H1 (cell line): Measurements from ENCODE around the gene ZFHX2. TPM values are rescaled to one million over a fixed set of nuclear protein-coding genes. Genes with fewer than 3 reads are reported as not detected.

ENCODE experiments used
- CTCF ChIA-PET: fragments of 300-600 bp; sonication (Branson Sonifier 250); formaldehyde crosslinking; loops from one replicate; lab custom pipeline; 2021; ENCODE audit not compliant: partially characterized antibody; lab: Charles Lee
- POLR2A ChIA-PET: fragments of 300-600 bp; sonication (Branson Sonifier 250); formaldehyde crosslinking; loops from one replicate; lab custom pipeline; 2021; ENCODE audit warnings: inconsistent platforms; ENCODE audit not compliant: partially characterized antibody; lab: Charles Lee
- DNase-seq, 2 experiments: peaks; one replicate each; pipeline versions ENCODE4 v3.0.0 to v3.0.0-alpha.2; 2010 to 2022; ENCODE audit warnings: low spot score in 2 of 2, low read depth in 1 of 2, mixed read lengths in 1 of 2
- FAIRE-seq: peaks from 2 replicates; lab custom pipeline; 2011; peaks lifted over from hg19 to GRCh38; lab: Jason Lieb, UNC
- H2AFZ ChIP-seq: 2 replicates; pipeline ENCODE4 v1.8.1; 2012; ENCODE audit warnings: low read length, inconsistent platforms
- H2AK5ac ChIP-seq: 2 replicates; pipeline ENCODE4 v1.6.1; 2013; ENCODE audit warnings: low read depth, low read length
- H2BK120ac ChIP-seq: replicated peaks from 2 replicates; pipeline ENCODE3; 2013; ENCODE audit warnings: low read depth, low read length, inconsistent platforms
- H2BK12ac ChIP-seq: 2 replicates; pipeline ENCODE4 v1.6.1; 2013; ENCODE audit warnings: low read depth, low read length
- H2BK15ac ChIP-seq: 2 replicates; pipeline ENCODE4 v1.6.1; 2013; ENCODE audit warnings: low read length
- H2BK20ac ChIP-seq: 2 replicates; pipeline ENCODE4 v1.6.1; 2013; ENCODE audit warnings: low read length
- H2BK5ac ChIP-seq: 2 replicates; pipeline ENCODE4 v1.6.1; 2013; ENCODE audit warnings: low read depth, low read length
- H3K14ac ChIP-seq: 2 replicates; pipeline ENCODE4 v1.6.1; 2013; ENCODE audit warnings: inconsistent platforms; ENCODE audit not compliant: insufficient read length
- H3K18ac ChIP-seq: 2 replicates; pipeline ENCODE4 v1.6.1; 2013; ENCODE audit warnings: low read length; ENCODE audit errors: extremely low read depth
- H3K23ac ChIP-seq: 2 replicates; pipeline ENCODE4 v1.6.1; 2013; ENCODE audit warnings: inconsistent platforms; ENCODE audit not compliant: insufficient read length
- H3K23me2 ChIP-seq: 2 replicates; pipeline ENCODE4 v1.6.1; 2013; ENCODE audit warnings: low read depth, low read length
- H3K27ac ChIP-seq: 2 replicates; pipeline ENCODE4 v1.6.1; 2011; ENCODE audit warnings: low read depth, low read length, inconsistent platforms
- H3K27me3 ChIP-seq, 4 experiments: replicated peaks in 1 of 4; 1 replicate in 1 of 4; 2 replicates in 3 of 4; pipeline versions ENCODE4 v1.6.1 to v1.8.1; 2011 to 2013; ENCODE audit warnings: low read length in 3 of 4, mild to moderate bottlenecking in 3 of 4, inconsistent platforms in 2 of 4, mixed read lengths in 2 of 4, moderate library complexity in 1 of 4; ENCODE audit not compliant: control insufficient read depth in 3 of 4, insufficient read depth in 3 of 4; ENCODE audit errors: extremely low read depth in 1 of 4
- H3K36me3 ChIP-seq, 4 experiments: 2 replicates each; pipeline versions ENCODE4 v1.6.1 to v1.8.1; 2011 to 2013; ENCODE audit warnings: mild to moderate bottlenecking in 4 of 4, low read length in 3 of 4, moderate library complexity in 2 of 4, control low read depth in 1 of 4, inconsistent platforms in 1 of 4; ENCODE audit not compliant: insufficient read depth in 4 of 4, control insufficient read depth in 2 of 4
- H3K4ac ChIP-seq: replicated peaks from 2 replicates; pipeline ENCODE3; 2013; ENCODE audit warnings: low read length, low read depth, mixed read lengths, inconsistent platforms; ENCODE audit not compliant: insufficient read length
- H3K4me1 ChIP-seq, 4 experiments: replicated peaks in 1 of 4; 1 replicate in 1 of 4; 2 replicates in 3 of 4; pipeline versions ENCODE4 v1.6.1 to v1.8.1; 2011 to 2013; ENCODE audit warnings: low read length in 3 of 4, inconsistent platforms in 2 of 4, mixed read lengths in 1 of 4; ENCODE audit not compliant: insufficient read depth in 4 of 4, control insufficient read depth in 3 of 4
- H3K4me2 ChIP-seq, 2 experiments: 2 replicates each; pipeline versions ENCODE4 v1.6.1 to v1.8.1; 2011 to 2013; ENCODE audit warnings: low read depth in 2 of 2, low read length in 2 of 2, control low read depth in 1 of 2, inconsistent platforms in 1 of 2, mild to moderate bottlenecking in 1 of 2; ENCODE audit not compliant: insufficient read depth in 1 of 2
- H3K4me3 ChIP-seq, 4 experiments: fragments of 200-600, 300-600 bp in 1 of 4; sonication (generic), shearing (Covaris generic), sonication (Bioruptor Twin) in 1 of 4; 2 replicates each; pipeline versions ENCODE4 v1.5.1 to v1.8.1; 2011 to 2016; ENCODE audit warnings: low read length in 4 of 4, low read depth in 3 of 4, control low read depth in 2 of 4, inconsistent platforms in 2 of 4, mild to moderate bottlenecking in 2 of 4, mixed read lengths in 1 of 4, moderate library complexity in 1 of 4; ENCODE audit not compliant: insufficient read depth in 2 of 4; ENCODE audit errors: extremely low read depth in 1 of 4
- H3K56ac ChIP-seq: replicated peaks from 2 replicates; pipeline ENCODE3; 2013; ENCODE audit warnings: low read depth, mild to moderate bottlenecking, mixed read lengths, low read length, inconsistent platforms; ENCODE audit not compliant: insufficient read length
- H3K79me1 ChIP-seq: 2 replicates; pipeline ENCODE4 v1.6.1; 2013; ENCODE audit warnings: low read depth, low read length, control low read depth
- H3K79me2 ChIP-seq, 2 experiments: 2 replicates each; pipeline versions ENCODE4 v1.6.1 to v1.8.1; 2012 to 2013; ENCODE audit warnings: low read length in 2 of 2, mild to moderate bottlenecking in 2 of 2, inconsistent platforms in 1 of 2; ENCODE audit not compliant: insufficient read depth in 2 of 2, control insufficient read depth in 1 of 2
- H3K9ac ChIP-seq, 4 experiments: replicated peaks in 1 of 4; 1 replicate in 1 of 4; 2 replicates in 3 of 4; pipeline versions ENCODE4 v1.6.1 to v1.8.1; 2011 to 2013; ENCODE audit warnings: low read depth in 3 of 4, low read length in 3 of 4, control low read depth in 2 of 4, mild to moderate bottlenecking in 2 of 4, moderate library complexity in 2 of 4, inconsistent platforms in 1 of 4; ENCODE audit errors: extremely low read depth in 1 of 4
- H3K9me3 ChIP-seq, 2 experiments: 2 replicates each; pipeline versions ENCODE4 v1.6.1 to v1.8.1; 2012 to 2013; ENCODE audit warnings: mild to moderate bottlenecking in 2 of 2, moderate library complexity in 2 of 2, control low read depth in 1 of 2, inconsistent platforms in 1 of 2, low read depth in 1 of 2, low read length in 1 of 2, mixed read lengths in 1 of 2; ENCODE audit not compliant: insufficient read depth in 2 of 2
- H4K20me1 ChIP-seq, 2 experiments: replicated peaks in 1 of 2; 2 replicates each; pipeline versions ENCODE3 to v1.8.1; 2011 to 2013; ENCODE audit warnings: inconsistent platforms in 2 of 2, low read length in 2 of 2, mild to moderate bottlenecking in 1 of 2; ENCODE audit not compliant: insufficient read depth in 2 of 2, control insufficient read depth in 1 of 2
- H4K5ac ChIP-seq: 2 replicates; pipeline ENCODE4 v1.6.1; 2013; ENCODE audit warnings: low read length, low read depth, mixed read lengths, inconsistent platforms; ENCODE audit not compliant: insufficient read length
- H4K8ac ChIP-seq: 2 replicates; pipeline ENCODE4 v1.8.0; 2013; ENCODE audit warnings: mild to moderate bottlenecking, moderate library complexity, low read length, inconsistent platforms; ENCODE audit not compliant: insufficient read depth; ENCODE audit errors: extremely low read depth
- H4K91ac ChIP-seq: replicated peaks from 2 replicates; pipeline ENCODE3; 2013; ENCODE audit warnings: low read length, mixed read lengths, inconsistent platforms; ENCODE audit not compliant: insufficient read length
- CBX5 ChIP-seq: fragments of 300-800, 300-1000 bp; sonication (generic); IDR thresholded peaks from 2 replicates; pipeline ENCODE4 v1.7.1; 2016; ENCODE audit warnings: antibody characterized with exemption, low read length, low read depth
- CHD1 ChIP-seq: IDR thresholded peaks from 2 replicates; pipeline ENCODE4 v1.6.1; 2012; ENCODE audit warnings: low read depth, low read length, improper control_type of control experiment
- CHD2 ChIP-seq: IDR thresholded peaks from 2 replicates; pipeline ENCODE4 v1.6.1; 2012; ENCODE audit warnings: low read length, improper control_type of control experiment
- GTF2F1 ChIP-seq: IDR thresholded peaks from 2 replicates; pipeline ENCODE4 v1.6.1; 2012; ENCODE audit warnings: low read depth, low read length, improper control_type of control experiment, borderline replicate concordance
- JUND ChIP-seq: IDR thresholded peaks from 2 replicates; pipeline ENCODE4 v1.6.1; 2011; ENCODE audit warnings: mild to moderate bottlenecking, improper control_type of control experiment, low read length
- RAD21 ChIP-seq, 2 experiments: IDR thresholded peaks in 1 of 2; conservative IDR thresholded peaks in 1 of 2; 2 replicates each; pipeline ENCODE4 v1.6.1; 2011; ENCODE audit warnings: low read depth in 2 of 2, low read length in 2 of 2, improper control_type of control experiment in 1 of 2, inconsistent platforms in 1 of 2, mild to moderate bottlenecking in 1 of 2, moderate library complexity in 1 of 2
- WGBS, 2 experiments: shearing (Covaris generic) in 1 of 2; methylation state at CpG; one replicate each; pipeline versions ENCODE4 v1.1.6 to v1.1.7; 2013 to 2015; ENCODE audit warnings: low lambda C conversion rate in 2 of 2, mixed read lengths in 2 of 2, inconsistent platforms in 1 of 2, low coverage in 1 of 2, missing lambda C conversion rate in 1 of 2; ENCODE audit not compliant: insufficient replicate concordance in 2 of 2, insufficient coverage in 1 of 2, insufficient read length in 1 of 2; ENCODE audit errors: extremely low coverage in 1 of 2, missing lambda C conversion rate in 1 of 2; 5-methylcytosine and 5-hydroxymethylcytosine counted together
- polyA plus RNA-seq, 7 experiments: library from polyadenylated mRNA; depleted of rRNA in 3 of 7; stranded (reverse) in 5 of 7; unstranded in 2 of 7; fragments of >200 nt in 5 of 7; fragments of 200-250 nt in 2 of 7; gene quantifications; 1 replicate in 5 of 7; 2 replicates in 1 of 7; 4 replicates in 1 of 7; pipeline versions ENCODE4 v1.2.1 to v1.2.3, GENCODE V29; 2011 to 2013; ENCODE audit warnings: missing spikeins in 2 of 7, mixed read lengths in 2 of 7
- total RNA-seq: library from RNA; stranded (reverse); fragmentation: NEBNext Ultra II Directional; extraction: Animal tissue kit (Norgen Biotek cat#: 25700); gene quantifications from 2 replicates; pipeline ENCODE4 v1.2.1, GENCODE V29; 2021
- TF ChIP-seq, protein P1 (sequence below), 3 experiments: IDR thresholded peaks; 1 replicate in 2 of 3; 2 replicates in 1 of 3; pipeline versions ENCODE4 v1.5.1 to v1.6.1; 2011; ENCODE audit warnings: low read length in 3 of 3, mild to moderate bottlenecking in 3 of 3, inconsistent platforms in 2 of 3, low read depth in 1 of 3, moderate library complexity in 1 of 3; ENCODE audit not compliant: insufficient read depth in 1 of 3; ENCODE audit errors: control extremely low read depth in 1 of 3

The ZFHX2 gene
- total and polyA plus RNA-seq, 2 of the 8 experiments (the other 6 are each of a cell fraction or from before 2014, with no cell fraction given): 2.7 to 27.0 TPM

DNA sequence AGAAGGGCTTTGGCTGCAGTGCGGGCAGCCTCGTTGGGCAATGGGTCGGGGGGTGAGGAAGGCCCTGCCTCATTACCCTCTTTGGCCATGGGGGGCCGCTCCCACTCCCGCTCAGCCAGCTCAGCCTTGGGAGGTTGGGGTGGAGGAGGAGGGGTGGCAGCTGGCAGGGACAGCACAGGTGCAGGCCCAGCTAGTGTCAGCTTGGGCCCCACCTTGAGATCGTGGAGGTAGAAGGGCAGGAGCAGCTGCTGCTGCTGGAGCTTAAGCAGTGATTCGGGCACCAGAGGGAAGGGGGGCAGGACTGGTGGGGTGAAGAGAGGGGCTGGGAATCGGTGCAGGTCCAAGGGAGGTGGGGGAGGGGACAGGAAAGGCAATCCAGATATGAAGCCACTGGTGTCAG is 26.0 kb downstream of the ZFHX2 start:
- no peak overlapping the region for H4K5ac ChIP-seq
- H2BK15ac ChIP-seq: no peak overlapping the region
- no peak for DNase-seq
- H2AFZ ChIP-seq: no peak overlapping the region
- peaks cover 0 to 3% (median 1%) of the 10 kb centered on the region in 4 experiments; a peak in 3 of 7 replicates for H3K4me1 ChIP-seq
- no peaks in the 10 kb centered on the region for H3K9me3 ChIP-seq
- H3K79me2 ChIP-seq: no peaks in the 10 kb centered on the region
- no peak overlapping the region for H3K56ac ChIP-seq
- TF ChIP-seq CHD2: no peak
- no peak for TF ChIP-seq JUND
- no peak for TF ChIP-seq CHD1
- TF ChIP-seq GTF2F1: no peak
- no peak for TF ChIP-seq CBX5
- peak; percentile 5 to 34; a peak in 1 of 4 replicates for TF ChIP-seq RAD21 (IDR thresholded peaks at IDR 0.05 in 1 of 2, conservative IDR thresholded peaks at IDR 0.05 in 1 of 2; ENCODE audit: low read depth in 2 of 2, low read length in 2 of 2)
- TF ChIP-seq, protein P1, sequence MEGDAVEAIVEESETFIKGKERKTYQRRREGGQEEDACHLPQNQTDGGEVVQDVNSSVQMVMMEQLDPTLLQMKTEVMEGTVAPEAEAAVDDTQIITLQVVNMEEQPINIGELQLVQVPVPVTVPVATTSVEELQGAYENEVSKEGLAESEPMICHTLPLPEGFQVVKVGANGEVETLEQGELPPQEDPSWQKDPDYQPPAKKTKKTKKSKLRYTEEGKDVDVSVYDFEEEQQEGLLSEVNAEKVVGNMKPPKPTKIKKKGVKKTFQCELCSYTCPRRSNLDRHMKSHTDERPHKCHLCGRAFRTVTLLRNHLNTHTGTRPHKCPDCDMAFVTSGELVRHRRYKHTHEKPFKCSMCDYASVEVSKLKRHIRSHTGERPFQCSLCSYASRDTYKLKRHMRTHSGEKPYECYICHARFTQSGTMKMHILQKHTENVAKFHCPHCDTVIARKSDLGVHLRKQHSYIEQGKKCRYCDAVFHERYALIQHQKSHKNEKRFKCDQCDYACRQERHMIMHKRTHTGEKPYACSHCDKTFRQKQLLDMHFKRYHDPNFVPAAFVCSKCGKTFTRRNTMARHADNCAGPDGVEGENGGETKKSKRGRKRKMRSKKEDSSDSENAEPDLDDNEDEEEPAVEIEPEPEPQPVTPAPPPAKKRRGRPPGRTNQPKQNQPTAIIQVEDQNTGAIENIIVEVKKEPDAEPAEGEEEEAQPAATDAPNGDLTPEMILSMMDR (IDR thresholded peaks at IDR 0.05; ENCODE audit: control extremely low read depth in 1 of 3, insufficient read depth in 1 of 3, low read depth in 1 of 3, low read length in 3 of 3): peak in 2 of 3 experiments; percentile 10 to 13; a peak in 3 of 4 replicates
- TF ChIP-seq, all 59 proteins: peak for 2
- Histone ChIP-seq H2BK20ac (no peak overlapping the region), H3K23ac (no peak overlapping the region), H4K91ac (no peak overlapping the region), H2AK5ac (no peak overlapping the region), H2BK5ac (no peak overlapping the region), H3K79me1 (no peaks in the 10 kb centered on the region), H4K8ac (no peak overlapping the region), H3K23me2 (no peaks in the 10 kb centered on the region), H3K9ac (no peak overlapping the region), H2BK120ac (no peak overlapping the region), H3K18ac (no peak overlapping the region), H3K27ac (no peak overlapping the region), H3K4me3 (no peak overlapping the region), H4K20me1 (peaks cover 0 to 3% of the 10 kb centered on the region in 2 experiments), H3K4me2 (no peak overlapping the region), H3K27me3 (no peaks in the 10 kb centered on the region), H3K36me3 (peaks cover 2 to 45% (median 25%) of the 10 kb centered on the region in 4 experiments), H3K4ac (no peak overlapping the region), H2BK12ac (no peak overlapping the region), H3K14ac (no peak overlapping the region)
- 94% methylated on average over 3 of the region's 8 CpGs; no CpG with 5 or more reads in 1 of the 2 experiments for WGBS, 2 experiments
- FAIRE-seq: no peak
- POLR2A ChIA-PET: interaction anchor here (0.8 to 52.7 kb wide), 5 partner anchors 3 to 47 kb away, joined by 3 to 1523 read pairs (median 4); partner anchors contain the start of genes AP1G2, THTPA and ZFHX2
- CTCF ChIA-PET: interaction anchor here (0.6 to 70.5 kb wide), 6 partner anchors 8 to 103 kb away, joined by 5 to 2092 read pairs (median 8); partner anchors contain the start of genes AP1G2, NGDN, THTPA and ZFHX2
